Activated CD8-positive, alpha-beta memory T cell treated with anti-CD3 and anti-CD28 coated beads for 48 hours (primary cell): Measurements from ENCODE around the gene PLEKHN1.

Experiments
- DNase-seq, 3 experiments: peaks; one replicate each; pipeline ENCODE4 v3.0.0-alpha.2; 2020; ENCODE audit warnings: low read depth in 2 of 3, low spot score in 2 of 3

Gene PLEKHN1

GRCh38 chr1:929712-930632 is 36.3 kb upstream of the PLEKHN1 start:
- DNase-seq = no peak

DNA sequence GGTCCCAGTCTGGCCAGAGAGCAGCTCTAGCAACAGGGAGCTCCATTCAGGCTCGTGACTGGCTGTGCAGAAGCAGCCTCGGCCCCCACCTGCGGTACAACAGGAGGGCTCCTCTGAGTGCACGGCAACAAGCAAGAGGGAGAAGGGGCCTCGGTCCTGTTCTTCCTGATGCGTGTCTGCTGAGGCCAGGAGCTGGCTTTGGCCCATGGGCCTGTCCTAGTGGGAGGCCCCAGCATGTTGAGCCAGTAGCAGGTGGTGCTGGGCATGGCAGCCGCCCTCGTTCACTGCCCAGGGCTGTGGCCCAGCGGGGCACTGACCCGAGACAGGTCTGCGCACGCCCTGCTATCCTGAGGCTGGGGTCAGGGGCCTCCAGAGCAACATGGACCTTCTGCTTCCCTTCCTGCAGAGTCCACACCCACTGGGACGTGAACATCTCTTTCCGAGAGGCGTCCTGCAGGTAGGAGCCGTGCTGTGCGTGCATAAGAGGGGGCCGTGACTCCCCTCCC is 35.6 kb upstream of the PLEKHN1 start:
- DNase-seq = no peak

GRCh38 chr1:931380-932172 is 34.7 kb upstream of the PLEKHN1 start:
- DNase-seq = no peak

DNA sequence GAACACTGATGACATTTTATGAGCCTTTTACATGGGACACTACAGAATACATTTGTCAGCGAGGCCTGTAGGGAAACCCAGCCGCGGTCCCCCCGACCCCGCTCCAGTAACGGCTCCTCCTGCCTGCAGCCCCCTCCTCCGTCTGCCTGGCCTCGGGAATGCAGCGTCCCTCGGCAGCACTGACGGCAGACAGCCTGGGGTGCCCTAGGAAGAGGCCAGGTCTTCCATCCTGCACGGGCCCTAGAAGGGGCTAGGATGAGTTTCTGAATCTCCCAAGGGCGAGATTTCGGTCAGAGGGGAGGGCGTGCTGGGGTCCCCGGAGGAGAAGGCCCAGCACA is 34.1 kb upstream of the PLEKHN1 start:
- DNase-seq = no peak

DNA sequence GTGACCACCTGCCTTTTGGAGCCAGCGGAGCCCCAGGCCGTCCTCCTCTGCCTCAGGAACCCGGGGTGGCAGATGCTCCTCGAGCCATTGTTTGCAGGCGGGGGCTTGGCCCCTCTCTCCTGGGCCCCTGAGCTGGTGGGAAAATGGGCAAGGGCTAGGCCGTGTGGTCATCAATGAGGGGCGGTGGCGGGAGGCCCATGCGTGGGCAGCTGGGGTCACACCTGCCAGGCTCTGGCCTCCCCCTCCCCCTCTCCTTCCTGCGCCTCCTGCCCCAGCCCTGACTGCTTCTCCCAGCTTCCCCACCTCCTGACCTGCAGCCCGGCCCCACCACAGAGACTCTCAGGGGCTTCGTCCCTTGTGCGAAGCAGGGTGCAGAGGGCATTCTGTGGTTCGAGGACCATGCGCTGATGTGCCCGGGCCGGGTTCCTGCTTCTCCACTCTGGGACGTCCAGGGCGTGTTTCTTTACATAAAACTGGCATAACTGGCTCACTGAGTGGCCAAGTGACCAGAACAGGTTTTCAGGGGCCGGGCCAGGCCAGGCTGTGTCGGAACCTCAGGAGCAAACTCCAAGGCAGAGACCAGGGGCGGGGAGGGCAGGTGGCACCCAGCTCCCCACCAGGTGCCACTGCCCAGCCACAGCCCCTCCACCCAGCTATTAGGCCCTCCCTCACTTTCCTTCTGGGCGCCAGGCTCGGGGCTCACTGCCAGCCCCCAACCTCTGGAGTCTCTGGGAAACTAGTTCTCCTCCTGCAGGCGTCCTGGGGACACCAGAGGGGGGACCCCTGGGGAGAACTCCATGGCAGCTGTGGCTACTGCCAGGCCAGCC is 33.3 kb upstream of the PLEKHN1 start:
- DNase-seq = no peak

- DNase-seq = no peak
Observed at GRCh38 chr1:933603-933940, 32.7 kb upstream of the PLEKHN1 start.

DNA sequence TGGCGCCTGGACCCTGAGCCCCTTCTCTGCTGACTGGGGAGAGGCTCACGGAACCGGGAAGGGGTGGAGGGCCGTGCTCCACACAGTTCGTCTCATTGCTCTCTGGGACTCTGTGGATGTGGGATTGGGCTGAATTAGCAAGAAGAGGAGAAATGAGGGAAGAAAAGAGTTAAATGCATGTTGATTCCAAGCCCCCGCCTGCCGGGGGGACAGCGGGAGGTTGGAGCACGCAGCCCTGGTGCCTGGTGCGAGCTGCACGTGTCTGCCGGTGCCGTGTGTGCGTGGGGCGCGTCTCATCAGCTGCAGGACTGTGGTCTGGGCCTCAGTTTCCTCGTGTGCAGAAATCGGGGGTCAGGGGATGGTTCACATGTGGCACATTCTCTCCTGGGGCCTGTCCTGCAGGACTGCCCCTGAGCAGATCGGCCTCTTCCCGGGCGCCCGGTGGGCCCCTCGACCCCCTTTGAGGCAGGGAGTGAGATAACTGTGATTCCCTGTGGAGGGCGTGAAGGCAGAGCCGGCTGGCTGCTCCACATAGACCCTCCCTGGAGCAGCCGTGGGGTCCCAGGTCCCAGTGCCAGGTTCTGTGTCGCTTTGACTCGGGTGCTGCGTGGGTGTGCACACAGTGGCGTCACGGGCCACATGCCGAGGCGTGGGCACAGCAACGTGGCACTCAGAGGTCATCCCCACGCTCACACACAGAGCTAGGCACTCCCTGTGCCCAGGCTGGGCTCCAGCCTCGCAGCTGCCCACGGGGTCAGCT is 31.1 kb upstream of the PLEKHN1 start:
- DNase-seq = no peak

DNA sequence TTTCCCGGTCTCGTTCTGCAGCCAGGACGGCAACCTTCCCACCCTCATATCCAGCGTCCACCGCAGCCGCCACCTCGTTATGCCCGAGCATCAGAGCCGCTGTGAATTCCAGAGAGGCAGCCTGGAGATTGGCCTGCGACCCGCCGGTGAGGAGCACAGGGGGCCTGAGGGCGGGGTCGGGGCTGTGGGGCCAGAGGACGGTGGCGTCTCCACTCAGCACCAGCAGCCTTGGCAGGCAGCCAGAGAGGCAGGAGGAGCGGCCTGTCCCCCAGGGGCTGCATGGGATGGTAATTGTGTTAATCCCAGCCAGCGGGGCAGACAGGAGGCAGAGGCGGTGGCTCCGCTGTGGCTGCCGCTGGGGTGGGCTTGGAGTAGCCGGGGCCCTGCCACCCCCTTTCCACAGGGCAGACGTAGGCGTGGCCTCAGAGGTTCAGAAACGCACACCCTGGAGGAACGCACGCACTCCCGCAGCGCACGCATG is 30.5 kb upstream of the PLEKHN1 start:
- DNase-seq = no peak

GRCh38 chr1:936348-937264 is 29.7 kb upstream of the PLEKHN1 start:
- DNase-seq = no peak

- no peak for DNase-seq
Observed at GRCh38 chr1:937521-937920, 28.8 kb upstream of the PLEKHN1 start.

DNA sequence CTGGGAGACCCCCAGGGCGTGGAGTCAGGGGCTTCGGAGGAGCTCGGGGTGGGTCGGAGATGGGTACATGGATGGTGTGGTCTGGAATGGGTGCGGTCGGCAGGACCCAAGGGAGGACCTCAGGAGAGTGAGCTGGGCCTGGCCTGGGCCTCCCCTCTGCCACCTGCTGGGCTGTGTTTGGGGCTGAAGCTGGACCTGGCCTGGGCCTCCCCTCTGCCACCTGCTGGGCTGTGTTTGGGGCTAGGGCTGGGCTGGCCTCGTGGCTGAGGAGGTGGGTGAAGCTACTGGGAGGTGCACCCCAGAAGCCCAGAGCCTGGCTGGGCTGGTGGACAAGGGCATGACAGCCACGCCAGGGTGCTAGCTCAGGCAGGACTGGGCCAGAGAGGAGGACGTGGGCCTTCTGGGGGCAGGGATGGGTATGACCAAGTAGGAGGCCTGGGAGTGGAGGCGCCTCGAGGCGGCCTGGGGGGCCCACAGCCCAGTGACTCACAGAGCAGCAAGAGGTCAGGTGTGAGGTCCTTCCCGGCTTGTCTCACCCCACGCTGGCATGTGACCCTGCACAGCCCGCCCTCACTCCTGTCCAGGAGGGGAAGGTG is 28.1 kb upstream of the PLEKHN1 start:
- DNase-seq = no peak

DNA sequence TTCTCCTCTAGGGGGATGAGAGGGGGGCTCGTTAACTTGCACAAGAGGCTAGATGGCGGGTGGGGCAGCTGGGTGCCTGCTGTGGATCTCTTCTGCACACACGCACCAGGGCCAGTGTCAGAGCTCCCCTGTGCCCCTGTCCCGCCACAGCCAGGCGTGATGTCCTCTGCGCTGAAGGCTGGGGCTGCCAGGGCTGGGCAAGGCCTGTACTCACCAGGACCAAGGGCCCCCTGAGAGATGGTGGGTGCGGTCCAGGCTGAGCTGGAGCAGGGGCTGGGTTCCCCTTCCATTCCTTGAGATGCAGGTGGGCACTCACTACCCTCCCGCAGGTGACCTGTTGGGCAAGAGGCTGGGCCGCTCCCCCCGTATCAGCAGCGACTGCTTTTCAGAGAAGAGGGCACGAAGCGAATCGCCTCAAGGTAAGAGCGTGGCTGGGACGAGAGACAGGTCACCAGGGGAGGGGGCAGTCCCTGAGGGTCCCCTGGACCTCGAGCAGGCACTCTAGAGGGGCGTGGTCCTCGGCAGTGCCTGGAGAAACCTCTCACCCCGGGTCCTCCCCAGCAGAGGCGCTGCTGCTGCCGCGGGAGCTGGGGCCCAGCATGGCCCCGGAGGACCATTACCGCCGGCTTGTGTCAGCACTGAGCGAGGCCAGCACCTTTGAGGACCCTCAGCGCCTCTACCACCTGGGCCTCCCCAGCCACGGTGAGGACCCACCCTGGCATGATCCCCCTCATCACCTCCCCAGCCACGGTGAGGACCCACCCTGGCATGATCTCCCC is 27.4 kb upstream of the PLEKHN1 start:
- DNase-seq = no peak

- no peak for DNase-seq
Observed at GRCh38 chr1:939511-940106, 26.7 kb upstream of the PLEKHN1 start.

- no peak for DNase-seq
Observed at GRCh38 chr1:940107-941014, 25.9 kb upstream of the PLEKHN1 start.

DNA sequence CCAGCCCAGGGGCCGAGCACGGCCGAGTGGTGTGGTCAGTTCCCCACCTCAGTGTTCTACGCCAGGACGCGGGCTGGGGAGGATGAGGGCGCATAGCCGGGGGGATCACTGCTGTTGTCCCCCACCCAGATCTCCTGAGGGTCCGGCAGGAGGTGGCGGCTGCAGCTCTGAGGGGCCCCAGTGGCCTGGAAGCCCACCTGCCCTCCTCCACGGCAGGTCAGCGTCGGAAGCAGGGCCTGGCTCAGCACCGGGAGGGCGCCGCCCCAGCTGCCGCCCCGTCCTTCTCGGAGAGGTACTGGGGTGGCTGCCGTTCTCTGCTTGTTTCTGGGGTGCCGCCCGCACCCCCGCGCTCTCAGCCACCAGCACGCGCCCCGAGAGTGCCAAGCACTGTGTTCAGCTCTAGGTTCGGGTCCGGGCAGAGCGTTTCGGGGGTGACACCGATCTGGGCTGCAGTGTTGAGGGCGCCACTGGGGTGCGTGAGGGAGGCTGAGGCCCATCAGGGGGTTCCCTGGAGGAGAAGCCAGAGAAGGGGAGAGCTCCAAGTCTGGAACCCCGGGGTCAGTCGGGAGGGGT is 25.2 kb upstream of the PLEKHN1 start:
- DNase-seq = no peak

DNA sequence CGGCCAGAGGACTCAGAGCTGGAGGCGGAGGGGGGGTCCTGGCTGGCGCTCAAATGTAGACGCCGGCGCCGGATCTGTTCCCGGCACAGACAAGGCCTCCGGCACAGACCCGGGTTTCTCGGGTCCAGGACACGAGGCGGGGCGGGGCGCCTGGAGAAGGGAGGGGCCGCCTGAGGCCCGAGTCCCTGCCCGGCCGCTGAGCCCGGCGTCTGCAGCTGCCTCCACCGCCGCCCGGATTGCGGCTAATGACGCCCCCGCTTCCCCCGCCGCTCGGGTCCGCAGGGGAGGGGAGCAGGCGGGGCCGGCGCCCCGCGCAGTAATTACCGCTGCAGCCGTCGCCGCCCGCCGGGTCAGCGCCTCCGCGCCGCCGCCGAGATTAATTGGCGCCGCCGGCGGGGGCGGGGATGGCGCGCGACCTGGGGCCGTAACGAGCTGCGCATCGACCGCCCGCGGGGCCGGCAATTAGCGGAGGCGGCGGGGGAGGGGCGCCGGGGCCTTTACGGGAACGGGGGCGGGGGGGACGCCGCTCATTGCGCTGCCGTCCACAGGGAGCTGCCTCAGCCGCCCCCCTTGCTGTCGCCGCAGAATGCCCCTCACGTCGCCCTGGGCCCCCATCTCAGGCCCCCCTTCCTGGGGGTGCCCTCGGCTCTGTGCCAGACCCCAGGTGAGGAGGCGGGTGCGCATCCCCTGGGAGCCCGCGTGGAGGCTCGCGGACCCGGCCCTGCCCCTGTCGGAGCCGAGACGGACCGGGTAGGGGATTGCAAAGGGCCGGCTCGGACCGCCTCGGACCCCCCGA is 24.5 kb upstream of the PLEKHN1 start:
- no peak for DNase-seq
